DLD1 (cell line): Measurements from ENCODE around the gene TREML4.
"Not testable (repeated sequence)": the region's sequence is repeated elsewhere in the genome, so short reads cannot be mapped to it uniquely, and the experiment has no call there.

Experiments used
- in situ Hi-C: cut with HindIII; loops from 2 replicates; pipeline ENCODE4 v1.10.0; 2017; ENCODE audit warnings: low sequenced_read_pairs

The TREML4 gene

GRCh38 chr6:41200901-41201763 lies 27.0 kb upstream of the TREML4 start, which contains the start of gene TREML2:
Gene TREML2, minus strand, starts transcription at chr6:41201149. Its CDS starts 141 bp downstream, at chr6:41201008.
- in situ Hi-C loops = no loop called here

GRCh38 chr6:41201764-41202173 lies 26.4 kb upstream of the TREML4 start:
- in situ Hi-C loops = no loop called here

GRCh38 chr6:41204156-41204555 lies 24.0 kb upstream of the TREML4 start:
- in situ Hi-C loops = no loop called here

DNA sequence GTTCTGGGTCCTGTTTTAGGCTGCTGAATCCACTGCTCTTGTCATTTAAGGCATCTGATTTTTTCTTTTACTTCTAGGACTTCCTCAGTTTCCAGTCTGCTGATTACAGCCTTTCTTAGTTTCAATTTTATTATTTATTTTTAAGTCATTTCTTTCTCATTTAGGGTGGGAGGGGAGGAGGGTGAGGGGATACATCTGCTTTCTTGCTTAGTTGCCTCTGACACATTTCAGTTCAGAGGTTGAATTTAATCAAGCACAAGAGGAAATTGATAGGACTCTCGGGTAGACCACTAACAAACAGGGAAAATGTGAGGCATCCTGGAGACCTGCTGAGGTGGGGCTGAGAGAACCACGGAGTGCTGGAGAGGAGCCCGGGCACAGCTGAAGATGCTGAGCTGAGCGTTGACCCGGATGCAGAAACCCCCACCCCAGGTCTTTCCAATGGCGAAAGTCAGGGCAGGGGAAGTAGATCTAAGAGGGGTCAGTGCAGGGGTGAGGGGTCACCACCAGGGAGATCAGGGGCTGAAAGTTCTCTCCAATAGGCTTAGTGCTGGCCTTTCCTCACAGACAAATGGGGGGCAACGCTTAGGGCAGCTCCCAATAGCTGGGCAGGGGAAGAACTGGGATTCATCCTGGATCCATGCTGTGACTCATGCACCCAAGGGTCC lies 19.6 kb upstream of the TREML4 start:
- in situ Hi-C loops = no loop called here

GRCh38 chr6:41209547-41210320 lies 18.4 kb upstream of the TREML4 start:
- in situ Hi-C loops = no loop called here

- in situ Hi-C loops = no loop called here
Measured at GRCh38 chr6:41214559-41215238, 13.4 kb upstream of the TREML4 start.

GRCh38 chr6:41215777-41216176 lies 12.4 kb upstream of the TREML4 start:
- in situ Hi-C loops = no loop called here

DNA sequence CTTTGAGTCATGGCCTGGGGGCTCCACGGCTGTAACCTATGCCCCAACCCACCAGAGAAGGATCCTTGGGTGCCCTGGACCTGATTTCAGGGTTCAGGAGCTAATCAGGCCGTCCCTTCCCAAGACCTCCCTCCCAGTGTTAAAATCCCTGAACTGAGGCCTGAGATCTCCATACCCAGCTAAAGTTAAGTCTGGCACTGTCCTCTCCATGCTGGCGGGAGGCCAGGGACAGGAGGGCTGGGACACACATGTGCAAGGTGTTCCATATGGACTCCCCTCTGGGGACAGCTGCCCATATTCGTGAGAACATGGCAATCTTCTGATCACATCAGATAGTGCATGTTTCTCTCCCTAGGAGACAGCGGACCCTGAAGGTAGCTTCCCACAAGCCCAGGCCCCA lies 11.5 kb upstream of the TREML4 start:
- in situ Hi-C loops = no loop called here

- in situ Hi-C loops = no loop called here
Measured at GRCh38 chr6:41222045-41222444, 6.1 kb upstream of the TREML4 start.

GRCh38 chr6:41222513-41222912 lies 5.6 kb upstream of the TREML4 start:
- in situ Hi-C loops = no loop called here

DNA sequence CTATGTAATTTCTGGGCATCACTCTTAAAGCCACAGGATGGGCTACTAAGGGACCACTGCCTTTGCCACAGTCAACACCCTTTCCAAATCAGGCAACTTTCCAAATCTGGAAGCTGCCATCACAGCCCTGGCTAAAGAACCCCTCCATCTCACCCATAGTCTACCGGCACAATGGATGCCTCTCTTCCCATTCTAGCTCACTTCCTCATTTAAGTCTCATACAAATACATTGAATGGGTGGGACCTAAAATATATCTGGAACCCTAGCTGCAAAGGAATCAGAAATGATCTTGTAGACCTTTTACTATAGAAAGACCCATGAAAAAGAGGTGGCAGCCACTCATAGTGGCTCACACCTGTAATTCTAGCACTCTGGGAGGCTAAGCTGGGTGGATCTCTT lies 3.3 kb upstream of the TREML4 start:
- in situ Hi-C loops = no loop called here

GRCh38 chr6:41226752-41227151 lies 1.4 kb upstream of the TREML4 start:
- in situ Hi-C loops = no loop called here

DNA sequence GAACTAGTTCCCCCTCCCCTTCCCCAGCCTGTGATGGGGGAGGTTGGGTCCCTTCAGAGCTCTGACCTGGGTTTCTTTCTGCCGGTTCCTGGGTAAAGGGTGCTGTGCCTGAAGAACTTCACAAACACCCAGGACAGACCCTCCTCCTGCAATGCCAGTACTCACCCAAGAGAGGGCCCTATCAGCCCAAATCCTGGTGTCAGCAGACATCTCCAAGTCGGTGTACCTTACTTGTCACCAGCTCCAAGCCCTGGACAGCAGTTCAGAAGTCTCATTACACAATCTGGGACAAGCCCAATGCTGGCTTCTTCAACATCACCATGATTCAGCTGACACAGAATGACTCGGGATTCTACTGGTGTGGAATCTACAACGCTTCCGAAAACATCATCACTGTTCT lies 467 bp downstream of the TREML4 start:
- in situ Hi-C loops = no loop called here

DNA sequence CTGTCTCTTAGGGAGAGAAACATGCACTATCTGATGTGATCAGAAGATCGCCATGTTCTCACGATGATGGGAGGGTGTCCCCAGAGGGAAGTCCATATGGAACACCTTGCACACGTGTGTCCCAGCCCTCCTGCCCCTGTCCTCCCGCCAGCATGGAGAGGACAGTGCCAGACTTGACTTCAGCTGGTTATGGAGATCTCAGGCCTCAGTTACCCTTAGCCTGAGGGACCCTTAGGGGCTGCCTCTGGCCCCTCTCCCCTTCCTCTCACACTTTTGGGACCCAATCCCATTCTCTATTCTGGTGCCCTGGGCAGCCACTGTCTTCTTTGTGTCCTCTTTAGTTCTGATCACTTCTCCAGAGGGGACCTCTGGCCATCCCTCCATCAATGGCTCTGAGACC lies 1.6 kb downstream of the TREML4 start:
- in situ Hi-C loops = no loop called here

DNA sequence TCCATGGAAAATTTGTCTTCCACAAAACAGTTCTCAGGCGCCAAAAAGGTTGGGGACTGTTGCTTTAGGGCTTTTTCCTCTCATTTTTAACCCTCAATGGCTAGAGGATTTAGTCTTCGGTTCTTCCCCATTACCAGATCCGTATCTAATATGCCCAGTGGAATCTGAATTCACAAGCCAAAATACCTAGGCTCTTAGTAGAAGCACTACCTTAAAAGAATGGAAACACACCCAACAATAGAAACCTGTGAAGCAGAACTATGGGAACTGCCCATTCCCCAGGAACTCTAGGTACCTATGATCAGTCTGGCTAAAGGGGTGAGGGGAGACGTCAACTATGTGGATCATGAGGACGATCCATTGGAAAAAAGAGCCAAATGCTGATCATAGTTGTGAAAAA lies 3.1 kb downstream of the TREML4 start:
- in situ Hi-C loops = no loop called here

DNA sequence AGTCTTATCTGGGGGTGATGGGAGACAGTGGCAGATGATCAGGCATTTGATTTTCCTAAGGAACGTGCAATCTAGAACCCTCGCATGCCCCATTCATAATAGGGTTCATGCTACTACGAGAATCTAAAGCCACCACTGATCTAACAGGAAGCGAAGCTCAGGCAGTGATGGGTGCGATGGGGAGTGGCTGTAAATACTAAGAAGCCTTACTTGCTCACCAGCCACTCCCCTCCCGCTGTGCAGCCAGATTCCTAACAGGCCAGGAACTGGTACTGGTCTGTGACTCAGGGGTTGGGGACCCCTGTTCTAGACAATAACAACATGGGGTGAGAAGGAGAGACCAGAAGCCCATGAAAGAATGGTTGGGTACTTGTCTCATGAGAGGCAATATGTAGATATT lies 4.5 kb downstream of the TREML4 start:
- in situ Hi-C loops = no loop called here

GRCh38 chr6:41236276-41236675 lies 8.1 kb downstream of the TREML4 start:
- in situ Hi-C loops = no loop called here

DNA sequence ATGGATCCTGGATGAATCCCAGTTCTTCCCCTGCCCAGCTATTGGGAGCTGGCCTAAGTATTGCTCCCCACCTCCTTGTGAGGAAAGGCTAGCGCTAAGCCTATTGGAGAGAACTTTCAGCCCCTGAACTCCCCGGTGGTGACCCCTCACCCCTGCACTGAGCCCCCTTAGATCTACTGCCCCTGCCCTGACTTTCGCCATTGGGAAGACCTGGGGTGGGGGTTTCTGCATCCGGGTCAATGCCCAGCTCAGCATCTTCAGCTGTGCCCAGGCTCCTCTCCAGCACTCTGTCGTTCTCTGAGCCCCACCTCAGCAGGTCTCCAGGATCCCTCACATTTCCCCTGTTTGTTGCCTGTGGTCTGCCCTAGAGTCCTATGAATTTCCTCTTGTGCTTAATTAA lies 9.0 kb downstream of the TREML4 start:
- in situ Hi-C loops = no loop called here

GRCh38 chr6:41239467-41240159 lies 11.5 kb downstream of the TREML4 start:
- in situ Hi-C loops = no loop called here

DNA sequence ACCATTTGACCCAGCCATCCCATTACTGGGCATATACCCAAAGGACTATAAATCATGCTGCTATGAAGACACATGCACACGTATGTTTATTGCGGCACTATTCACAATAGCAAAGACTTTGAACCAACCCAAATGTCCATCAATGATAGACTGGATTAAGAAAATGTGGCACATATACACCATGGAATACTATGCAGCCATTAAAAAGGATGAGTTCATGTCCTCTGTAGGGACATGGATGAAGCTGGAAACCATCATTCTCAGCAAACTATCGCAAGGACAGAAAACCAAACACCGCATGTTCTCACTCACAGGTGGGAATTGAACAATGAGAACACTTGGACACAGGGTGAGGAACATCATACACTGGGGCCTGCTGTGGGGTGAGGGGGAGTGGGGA lies 18.4 kb downstream of the TREML4 start:
- in situ Hi-C loops = not testable (repeated sequence)
